Measurements from ENCODE around the gene RNASE7. TPM values are rescaled to one million over a fixed set of nuclear protein-coding genes. Genes with fewer than 3 reads are reported as not detected.

RNASE7 gene
- total RNA-seq, 2 experiments from 2014 or later: not detected

GRCh38 chr14:21042918-21043317 lies 756 bp downstream of the RNASE7 start:
- H3K4me2 ChIP-seq (ENCODE audit: low read length): no peak overlapping the region
- intact Hi-C loops (cut with micrococcal nuclease; ENCODE audit: unreplicated experiment): no loop called here
- no peaks in the 10 kb centered on the region for H3K4me1 ChIP-seq (ENCODE audit: insufficient read depth, low read length, poor library complexity, severe bottlenecking)
- H2AFZ ChIP-seq (ENCODE audit: low read length): no peak overlapping the region
- POLR2A ChIA-PET: interaction anchor here (0.5 to 0.8 kb wide), 2 partner anchors 11 to 523 kb away, joined by 3 to 4 read pairs; no protein-coding TSS in a partner anchor
- no peaks in the 10 kb centered on the region for H3K79me2 ChIP-seq (ENCODE audit: insufficient read depth, low read depth, low read length)
- H4K20me1 ChIP-seq (ENCODE audit: insufficient read depth, low read length): no peaks in the 10 kb centered on the region
- H3K36me3 ChIP-seq (ENCODE audit: insufficient read depth, low read length): no peaks in the 10 kb centered on the region
- no peak for DNase-seq (ENCODE audit: low spot score)
- H3K4me3 ChIP-seq (ENCODE audit: low read depth, low read length, poor library complexity, severe bottlenecking): no peak overlapping the region
- H3K9me3 ChIP-seq (ENCODE audit: low read length): no peaks in the 10 kb centered on the region
- TF ChIP-seq EZH2phosphoT487 (IDR thresholded peaks at IDR 0.05; ENCODE audit: borderline replicate concordance, low read depth, low read length): no peak
- TF ChIP-seq CTCF (conservative IDR thresholded peaks at IDR 0.05; ENCODE audit: low read length): no peak
- no peaks in the 10 kb centered on the region for H3K9me2 ChIP-seq (ENCODE audit: insufficient read depth, low read length)
- CTCF ChIA-PET (ENCODE audit: unreplicated experiment): no interaction called here
- H3K27ac ChIP-seq (ENCODE audit: low read depth, low read length, poor library complexity, severe bottlenecking): no peak overlapping the region
- BruUV-seq (replicated peaks): no TSS peak

DNA sequence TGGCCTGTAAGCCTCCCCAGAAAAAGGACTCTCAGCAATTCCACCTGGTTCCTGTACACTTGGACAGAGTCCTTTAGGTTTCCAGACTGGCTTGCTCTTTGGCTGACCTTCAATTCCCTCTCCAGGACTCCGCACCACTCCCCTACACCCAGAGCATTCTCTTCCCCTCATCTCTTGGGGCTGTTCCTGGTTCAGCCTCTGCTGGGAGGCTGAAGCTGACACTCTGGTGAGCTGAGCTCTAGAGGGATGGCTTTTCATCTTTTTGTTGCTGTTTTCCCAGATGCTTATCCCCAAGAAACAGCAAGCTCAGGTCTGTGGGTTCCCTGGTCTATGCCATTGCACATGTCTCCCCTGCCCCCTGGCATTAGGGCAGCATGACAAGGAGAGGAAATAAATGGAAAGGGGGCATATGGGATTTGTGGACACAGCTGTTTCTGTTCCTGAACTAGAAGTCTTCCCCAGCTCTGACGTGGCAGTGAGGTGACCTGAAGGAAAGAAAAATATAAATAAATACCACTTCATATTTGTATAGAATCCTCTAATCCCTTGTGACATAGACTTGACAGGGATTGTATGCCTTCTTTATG lies 1.3 kb downstream of the RNASE7 start:
- Histone ChIP-seq H2AFZ (ENCODE audit: low read length) (no peak overlapping the region), H3K9me3 (ENCODE audit: low read length) (no peaks in the 10 kb centered on the region), H3K4me3 (ENCODE audit: low read depth, low read length, poor library complexity, severe bottlenecking) (no peak overlapping the region), H3K36me3 (ENCODE audit: insufficient read depth, low read length) (no peaks in the 10 kb centered on the region), H3K4me1 (ENCODE audit: insufficient read depth, low read length, poor library complexity, severe bottlenecking) (no peaks in the 10 kb centered on the region), H4K20me1 (ENCODE audit: insufficient read depth, low read length) (no peaks in the 10 kb centered on the region), H3K9me2 (ENCODE audit: insufficient read depth, low read length) (no peaks in the 10 kb centered on the region), H3K27ac (ENCODE audit: low read depth, low read length, poor library complexity, severe bottlenecking) (no peak overlapping the region), H3K4me2 (ENCODE audit: low read length) (no peak overlapping the region), H3K79me2 (ENCODE audit: insufficient read depth, low read depth, low read length) (no peaks in the 10 kb centered on the region)
- no peak for DNase-seq (ENCODE audit: low spot score)
- CTCF ChIA-PET (ENCODE audit: unreplicated experiment): no interaction called here
- BruUV-seq (replicated peaks): no TSS peak
- intact Hi-C loops (cut with micrococcal nuclease; ENCODE audit: unreplicated experiment): no loop called here
- POLR2A ChIA-PET: interaction anchor here (0.5 to 0.8 kb wide), 4 partner anchors 12 to 177 kb away, joined by 4 to 7 read pairs (median 5); no protein-coding TSS in a partner anchor
- no peak for TF ChIP-seq EZH2phosphoT487 (IDR thresholded peaks at IDR 0.05; ENCODE audit: borderline replicate concordance, low read depth, low read length)
- no peak for TF ChIP-seq CTCF (conservative IDR thresholded peaks at IDR 0.05; ENCODE audit: low read length)

DNA sequence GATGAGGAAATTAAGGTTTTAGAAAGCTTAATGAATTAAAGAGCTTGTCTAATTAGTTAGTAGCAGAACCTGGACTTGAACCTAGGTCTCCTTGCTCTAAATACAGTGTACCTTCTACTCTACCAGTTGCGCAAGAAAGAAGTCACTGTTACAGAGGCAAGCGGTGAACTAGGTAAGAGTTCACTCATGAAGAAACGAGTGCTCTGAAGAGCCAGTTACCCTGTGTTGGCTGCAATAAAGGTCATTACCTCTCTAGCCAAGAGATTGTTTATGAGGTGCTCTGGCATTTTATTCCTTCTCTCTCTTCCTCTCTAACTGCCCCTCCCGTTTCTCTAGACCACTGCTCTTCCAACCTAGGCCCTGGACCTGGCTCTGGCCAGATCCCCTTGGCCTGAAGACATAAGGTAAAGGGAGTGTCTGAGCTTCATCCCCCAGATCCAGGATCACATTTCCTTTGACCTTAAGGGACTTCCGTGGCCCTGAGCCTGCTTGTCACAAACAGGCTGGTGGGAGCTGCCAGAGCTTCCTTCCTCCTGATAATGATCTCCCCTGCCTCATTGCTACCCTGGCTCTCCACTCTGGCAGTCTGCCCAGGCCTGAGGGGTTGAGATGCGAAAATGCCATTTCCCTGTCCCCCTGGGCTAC lies 1.9 kb downstream of the RNASE7 start:
- intact Hi-C loops (cut with micrococcal nuclease; ENCODE audit: unreplicated experiment): no loop called here
- H3K4me3 ChIP-seq (ENCODE audit: low read depth, low read length, poor library complexity, severe bottlenecking): no peak overlapping the region
- no peak overlapping the region for H2AFZ ChIP-seq (ENCODE audit: low read length)
- H3K9me3 ChIP-seq (ENCODE audit: low read length): no peaks in the 10 kb centered on the region
- H3K27ac ChIP-seq (ENCODE audit: low read depth, low read length, poor library complexity, severe bottlenecking): no peak overlapping the region
- no TSS peak for BruUV-seq (replicated peaks)
- no peaks in the 10 kb centered on the region for H4K20me1 ChIP-seq (ENCODE audit: insufficient read depth, low read length)
- no peak for DNase-seq (ENCODE audit: low spot score)
- ChIA-PET CTCF (ENCODE audit: unreplicated experiment) (no interaction called here), POLR2A (interaction anchor here (0.5 to 0.8 kb wide), 3 partner anchors 66 to 177 kb away, joined by 4 to 7 read pairs (median 6); no protein-coding TSS in a partner anchor)
- no peaks in the 10 kb centered on the region for H3K36me3 ChIP-seq (ENCODE audit: insufficient read depth, low read length)
- no peaks in the 10 kb centered on the region for H3K9me2 ChIP-seq (ENCODE audit: insufficient read depth, low read length)
- H3K4me2 ChIP-seq (ENCODE audit: low read length): no peak overlapping the region
- no peaks in the 10 kb centered on the region for H3K4me1 ChIP-seq (ENCODE audit: insufficient read depth, low read length, poor library complexity, severe bottlenecking)
- no peaks in the 10 kb centered on the region for H3K79me2 ChIP-seq (ENCODE audit: insufficient read depth, low read depth, low read length)
- TF ChIP-seq CTCF (conservative IDR thresholded peaks at IDR 0.05; ENCODE audit: low read length) (no peak), EZH2phosphoT487 (IDR thresholded peaks at IDR 0.05; ENCODE audit: borderline replicate concordance, low read depth, low read length) (no peak)

Measured in OCI-LY7 (cell line).